IMR-90 (cell line): ENCODE results near the gene CDC5L. TPM values are rescaled to one million over a fixed set of nuclear protein-coding genes. Genes with fewer than 3 reads are reported as not detected.

ENCODE experiments used
- ATAC-seq: fragments of 200-7000 bp; cut with Tn5 transposase; 2 replicates; pipeline ENCODE4 v1.9.1; 2020; ENCODE audit warnings: low read depth, mild to moderate bottlenecking, moderate library complexity
- BruUV-seq: library from RNA; stranded (reverse); fragments of 400-500 nt; replicated peaks from 2 replicates; lab custom pipeline; 2021; lab: Mats Ljungman, UMichigan
- CTCF ChIA-PET: fragments of 300-600 bp; formaldehyde crosslinking; extraction: SDS; loops from one replicate; lab custom pipeline; 2021; ENCODE audit warnings: antibody characterized with exemption; lab: Yijun Ruan, JAX
- POLR2A ChIA-PET: fragments of 300-600 bp; sonication (Branson Sonifier 250); formaldehyde crosslinking; loops from one replicate; lab custom pipeline; 2022; ENCODE audit warnings: antibody characterized with exemption; ENCODE audit not compliant: unreplicated experiment; lab: Charles Lee
- DNase-seq: peaks from one replicate; pipeline ENCODE4 v3.0.0; 2013
- H2AFZ ChIP-seq: replicated peaks from 2 replicates; pipeline ENCODE3; 2013; ENCODE audit warnings: low read length, mild to moderate bottlenecking; ENCODE audit not compliant: poor library complexity
- H2AK5ac ChIP-seq: 2 replicates; pipeline ENCODE4 v1.6.1; 2013; ENCODE audit warnings: low read depth, low read length, inconsistent platforms
- H2AK9ac ChIP-seq: replicated peaks from 2 replicates; pipeline ENCODE3; 2013; ENCODE audit warnings: mild to moderate bottlenecking, low read depth, low read length, moderate library complexity; ENCODE audit not compliant: poor library complexity
- H2BK120ac ChIP-seq: 2 replicates; pipeline ENCODE4 v1.6.1; 2013; ENCODE audit warnings: low read depth, low read length, inconsistent platforms
- H2BK15ac ChIP-seq: 3 replicates; pipeline ENCODE4 v1.6.1; 2013; ENCODE audit warnings: low read depth, low read length, inconsistent platforms
- H2BK20ac ChIP-seq: 2 replicates; pipeline ENCODE4 v1.6.1; 2013; ENCODE audit warnings: low read depth, mild to moderate bottlenecking, inconsistent platforms, low read length, moderate library complexity
- H2BK5ac ChIP-seq: 2 replicates; pipeline ENCODE4 v1.6.1; 2013; ENCODE audit warnings: mild to moderate bottlenecking, low read depth, low read length, inconsistent platforms; ENCODE audit not compliant: poor library complexity, severe bottlenecking
- H3K14ac ChIP-seq: replicated peaks from 2 replicates; pipeline ENCODE4 v1.6.1; 2013; ENCODE audit warnings: low read depth, low read length, inconsistent platforms
- H3K18ac ChIP-seq: 2 replicates; pipeline ENCODE4 v1.6.1; 2013; ENCODE audit warnings: low read depth, low read length, control low read depth
- H3K23ac ChIP-seq: 2 replicates; pipeline ENCODE4 v1.6.1; 2013; ENCODE audit warnings: low read depth, low read length, inconsistent platforms
- H3K27ac ChIP-seq: 2 replicates; pipeline ENCODE4 v1.5.1; 2013; ENCODE audit warnings: mild to moderate bottlenecking, control low read depth, low read length; ENCODE audit not compliant: insufficient read depth
- H3K27me3 ChIP-seq: 2 replicates; pipeline ENCODE4 v1.6.1; 2013; ENCODE audit warnings: low read length; ENCODE audit not compliant: control insufficient read depth, insufficient read depth
- H3K36me3 ChIP-seq: 2 replicates; pipeline ENCODE4 v1.6.1; 2013; ENCODE audit warnings: low read length, mixed read lengths; ENCODE audit not compliant: control insufficient read depth, insufficient read depth
- H3K4ac ChIP-seq: 2 replicates; pipeline ENCODE4 v1.6.1; 2013; ENCODE audit warnings: low read depth, low read length, inconsistent platforms
- H3K4me1 ChIP-seq: 2 replicates; pipeline ENCODE4 v1.6.1; 2013; ENCODE audit warnings: low read length, mixed read lengths; ENCODE audit not compliant: control insufficient read depth, insufficient read depth
- H3K4me2 ChIP-seq: 2 replicates; pipeline ENCODE4 v1.6.1; 2013; ENCODE audit warnings: low read depth, mild to moderate bottlenecking, control low read depth, low read length, moderate library complexity
- H3K4me3 ChIP-seq: 2 replicates; pipeline ENCODE4 v1.5.1; 2013; ENCODE audit warnings: low read depth, mild to moderate bottlenecking, control low read depth, low read length, moderate library complexity; ENCODE audit not compliant: insufficient read depth
- H3K56ac ChIP-seq: 2 replicates; pipeline ENCODE4 v1.6.1; 2013; ENCODE audit warnings: low read length, inconsistent platforms; ENCODE audit not compliant: insufficient read depth; ENCODE audit errors: extremely low read depth
- H3K79me1 ChIP-seq, 2 experiments: 2 replicates each; pipeline ENCODE4 v1.6.1; 2013; ENCODE audit warnings: low read length in 2 of 2, inconsistent platforms in 1 of 2, low read depth in 1 of 2
- H3K9ac ChIP-seq: 2 replicates; pipeline ENCODE4 v1.6.1; 2013; ENCODE audit warnings: low read depth, low read length, control low read depth
- H3K9me1 ChIP-seq: 2 replicates; pipeline ENCODE4 v1.6.1; 2013; ENCODE audit warnings: low read length, inconsistent platforms; ENCODE audit not compliant: insufficient read depth
- H3K9me3 ChIP-seq: 2 replicates; pipeline ENCODE4 v1.6.1; 2013; ENCODE audit warnings: low read length; ENCODE audit not compliant: control insufficient read depth, insufficient read depth
- H4K20me1 ChIP-seq: 2 replicates; pipeline ENCODE4 v1.6.1; 2013; ENCODE audit warnings: low read length, inconsistent platforms; ENCODE audit not compliant: insufficient read depth
- H4K5ac ChIP-seq: 2 replicates; pipeline ENCODE4 v1.6.1; 2013; ENCODE audit warnings: mild to moderate bottlenecking, low read depth, low read length, control low read depth
- H4K8ac ChIP-seq, 2 experiments: 2 replicates each; pipeline ENCODE4 v1.6.1; 2013; ENCODE audit warnings: low read depth in 2 of 2, low read length in 2 of 2, control low read depth in 1 of 2, inconsistent platforms in 1 of 2
- H4K91ac ChIP-seq: 2 replicates; pipeline ENCODE4 v1.6.1; 2013; ENCODE audit warnings: low read depth, low read length, inconsistent platforms; ENCODE audit not compliant: insufficient read depth
- BHLHE40 ChIP-seq: fragments of 150-350 bp; IDR thresholded peaks from 2 replicates; pipeline ENCODE4 v1.6.1; 2016; ENCODE audit warnings: mild to moderate bottlenecking, low read depth, low read length
- CEBPB ChIP-seq: IDR thresholded peaks from 2 replicates; pipeline ENCODE4 v1.6.1; 2012; ENCODE audit warnings: low read depth, low read length, improper control_type of control experiment
- CHD1 ChIP-seq: IDR thresholded peaks from 2 replicates; pipeline ENCODE4 v1.6.1; 2012; ENCODE audit warnings: low read depth, low read length, improper control_type of control experiment
- FOS ChIP-seq: fragments of 150-350 bp; IDR thresholded peaks from 2 replicates; pipeline ENCODE4 v1.6.1; 2016; ENCODE audit warnings: low read depth, low read length
- MAFK ChIP-seq: IDR thresholded peaks from 2 replicates; pipeline ENCODE4 v1.6.1; 2012; ENCODE audit warnings: low read depth, low read length, improper control_type of control experiment
- MAZ ChIP-seq: IDR thresholded peaks from 2 replicates; pipeline ENCODE4 v1.6.1; 2012; ENCODE audit warnings: low read depth, mild to moderate bottlenecking, low read length, improper control_type of control experiment, moderate library complexity, borderline replicate concordance
- MXI1 ChIP-seq: IDR thresholded peaks from 2 replicates; pipeline ENCODE4 v1.6.1; 2012; ENCODE audit warnings: low read depth, mild to moderate bottlenecking, low read length, moderate library complexity, borderline replicate concordance
- NFE2L2 ChIP-seq: fragments of 150-350 bp; IDR thresholded peaks from 2 replicates; pipeline ENCODE4 v1.6.1; 2016; ENCODE audit warnings: low read depth, mild to moderate bottlenecking, low read length
- POLR2A ChIP-seq: IDR thresholded peaks from 2 replicates; pipeline ENCODE4 v1.6.1; 2012; ENCODE audit warnings: mild to moderate bottlenecking, low read depth, low read length
- RAD21 ChIP-seq: IDR thresholded peaks from 2 replicates; pipeline ENCODE4 v1.6.1; 2012; ENCODE audit warnings: low read length, improper control_type of control experiment
- RCOR1 ChIP-seq: IDR thresholded peaks from 2 replicates; pipeline ENCODE4 v1.6.1; 2012; ENCODE audit warnings: mild to moderate bottlenecking, low read length, improper control_type of control experiment; ENCODE audit not compliant: insufficient replicate concordance
- RFX5 ChIP-seq: IDR thresholded peaks from 2 replicates; pipeline ENCODE4 v1.8.0; 2012; ENCODE audit warnings: low read depth, mild to moderate bottlenecking, low read length, moderate library complexity
- SMC3 ChIP-seq: fragments of 150-350 bp; IDR thresholded peaks from 2 replicates; pipeline ENCODE4 v1.6.1; 2016; ENCODE audit warnings: low read depth, mild to moderate bottlenecking, antibody characterized with exemption, low read length, moderate library complexity
- WGBS, 2 experiments: methylation state at CpG; one replicate each; pipeline versions ENCODE4 v1.1.5 to v1.1.7; 2013; ENCODE audit warnings: missing lambda C conversion rate in 2 of 2; ENCODE audit not compliant: insufficient read length in 1 of 2; ENCODE audit errors: extremely low coverage in 2 of 2; 5-methylcytosine and 5-hydroxymethylcytosine counted together
- dilution Hi-C: fragments of 300-500 bp; cut with HindIII; formaldehyde crosslinking; loops from one replicate; pipeline ENCODE4 v1.14.3; 2018; ENCODE audit warnings: low sequenced_read_pairs; ENCODE audit not compliant: unreplicated experiment
- in situ Hi-C: fragments of 300-500 bp; cut with MboI; formaldehyde crosslinking; loops from 3 replicates; pipeline ENCODE4 v1.14.3; 2019; ENCODE audit warnings: low sequenced_read_pairs, inconsistent platforms, mixed read lengths
- intact Hi-C: fragments of 100-400 bp; cut with micrococcal nuclease; formaldehyde crosslinking; loops from 2 replicates; pipeline ENCODE4 v1.10.0; 2022
- polyA plus RNA-seq, 3 experiments: library from polyadenylated mRNA; depleted of rRNA; stranded (reverse); fragments of >200 nt; gene quantifications; 2 replicates each; pipeline ENCODE4 v1.2.3, GENCODE V29; 2012; ENCODE audit warnings: low replicate concordance in 1 of 3
- total RNA-seq: library from RNA; depleted of rRNA; stranded (reverse); fragments of >200 nt; gene quantifications from 2 replicates; pipeline ENCODE4 v1.2.3, GENCODE V29; 2012
- TF ChIP-seq, protein P1 (sequence below): fragments of 150-350 bp; IDR thresholded peaks from 2 replicates; pipeline ENCODE4 v1.6.1; 2017; ENCODE audit warnings: mild to moderate bottlenecking, antibody characterized with exemption, low read length, low read depth
- TF ChIP-seq, protein P2 (sequence below): fragments of 150-350 bp; IDR thresholded peaks from 2 replicates; pipeline ENCODE4 v1.6.1; 2016; ENCODE audit warnings: low read depth, mild to moderate bottlenecking, low read length, moderate library complexity, borderline replicate concordance
- TF ChIP-seq, protein P3 (sequence below): conservative IDR thresholded peaks from 2 replicates; pipeline ENCODE4 v1.5.1; 2012; ENCODE audit warnings: mild to moderate bottlenecking, low read depth, low read length, improper control_type of control experiment

Gene CDC5L
- total and polyA plus RNA-seq, 2 of the 4 experiments (the other 2 are of a cell fraction) = 9.9 to 17.7 TPM

DNA sequence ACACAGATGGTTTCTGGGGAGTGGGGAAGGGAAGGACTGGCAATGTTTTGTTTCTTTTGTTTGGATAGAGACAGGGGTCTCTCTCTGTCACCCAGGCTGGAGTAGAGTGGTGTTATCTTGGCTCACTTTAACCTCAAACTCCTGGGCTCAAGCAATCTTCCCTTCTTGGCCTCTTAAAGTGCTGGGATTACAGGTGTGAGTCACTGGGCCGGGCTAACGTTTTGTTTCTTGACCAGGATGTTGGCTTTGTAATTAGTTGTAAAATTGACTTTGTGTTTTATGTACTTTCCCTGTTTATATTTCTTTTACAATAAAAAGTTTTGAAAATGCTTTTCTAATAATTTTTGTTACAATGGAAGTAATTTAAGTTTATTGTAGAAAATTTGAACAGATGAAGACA is 34.2 kb upstream of the CDC5L start:
- BruUV-seq = no TSS peak
- no CpG with 5 or more reads among the region's 2 CpGs for WGBS, 2 experiments
- DNase-seq (no peak), ATAC-seq (no peak)
- Histone ChIP-seq H4K91ac (no peak overlapping the region), H3K14ac (no peak overlapping the region), H3K4me3 (no peak overlapping the region), H3K79me1 (no peaks in the 10 kb centered on the region), H3K56ac (no peak overlapping the region), H3K4me1 (no peaks in the 10 kb centered on the region), H3K4me2 (no peak overlapping the region), H4K8ac (no peak overlapping the region), H3K9ac (no peak overlapping the region), H2BK5ac (no peak overlapping the region), H3K9me3 (peaks cover 2% of the 10 kb centered on the region), H3K4ac (no peak overlapping the region), H4K5ac (no peak overlapping the region), H3K18ac (no peak overlapping the region), H4K20me1 (no peaks in the 10 kb centered on the region), H2AK5ac (no peak overlapping the region), H3K36me3 (no peaks in the 10 kb centered on the region), H3K23ac (no peak overlapping the region), H2BK120ac (no peak overlapping the region), H3K9me1 (no peaks in the 10 kb centered on the region), H2BK20ac (no peak overlapping the region), H3K27me3 (peaks cover 23% of the 10 kb centered on the region), H2AK9ac (no peak overlapping the region), H3K27ac (no peak overlapping the region), H2AFZ (no peak overlapping the region), H2BK15ac (no peak overlapping the region)
- intact Hi-C loops (no loop called here), in situ Hi-C loops (no loop called here), dilution Hi-C loops (no loop called here)
- ChIA-PET POLR2A (no interaction called here), CTCF (no interaction called here)
- TF ChIP-seq, protein P1, sequence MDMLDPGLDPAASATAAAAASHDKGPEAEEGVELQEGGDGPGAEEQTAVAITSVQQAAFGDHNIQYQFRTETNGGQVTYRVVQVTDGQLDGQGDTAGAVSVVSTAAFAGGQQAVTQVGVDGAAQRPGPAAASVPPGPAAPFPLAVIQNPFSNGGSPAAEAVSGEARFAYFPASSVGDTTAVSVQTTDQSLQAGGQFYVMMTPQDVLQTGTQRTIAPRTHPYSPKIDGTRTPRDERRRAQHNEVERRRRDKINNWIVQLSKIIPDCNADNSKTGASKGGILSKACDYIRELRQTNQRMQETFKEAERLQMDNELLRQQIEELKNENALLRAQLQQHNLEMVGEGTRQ = no peak
- TF ChIP-seq MXI1 (no peak), MAZ (no peak), RAD21 (no peak), NFE2L2 (no peak), CEBPB (no peak), BHLHE40 (no peak), CHD1 (no peak), POLR2A (no peak), FOS (no peak), RCOR1 (no peak), RFX5 (no peak), MAFK (no peak), SMC3 (no peak)
- TF ChIP-seq, protein P2, sequence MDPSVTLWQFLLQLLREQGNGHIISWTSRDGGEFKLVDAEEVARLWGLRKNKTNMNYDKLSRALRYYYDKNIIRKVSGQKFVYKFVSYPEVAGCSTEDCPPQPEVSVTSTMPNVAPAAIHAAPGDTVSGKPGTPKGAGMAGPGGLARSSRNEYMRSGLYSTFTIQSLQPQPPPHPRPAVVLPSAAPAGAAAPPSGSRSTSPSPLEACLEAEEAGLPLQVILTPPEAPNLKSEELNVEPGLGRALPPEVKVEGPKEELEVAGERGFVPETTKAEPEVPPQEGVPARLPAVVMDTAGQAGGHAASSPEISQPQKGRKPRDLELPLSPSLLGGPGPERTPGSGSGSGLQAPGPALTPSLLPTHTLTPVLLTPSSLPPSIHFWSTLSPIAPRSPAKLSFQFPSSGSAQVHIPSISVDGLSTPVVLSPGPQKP = no peak
- TF ChIP-seq, protein P3, sequence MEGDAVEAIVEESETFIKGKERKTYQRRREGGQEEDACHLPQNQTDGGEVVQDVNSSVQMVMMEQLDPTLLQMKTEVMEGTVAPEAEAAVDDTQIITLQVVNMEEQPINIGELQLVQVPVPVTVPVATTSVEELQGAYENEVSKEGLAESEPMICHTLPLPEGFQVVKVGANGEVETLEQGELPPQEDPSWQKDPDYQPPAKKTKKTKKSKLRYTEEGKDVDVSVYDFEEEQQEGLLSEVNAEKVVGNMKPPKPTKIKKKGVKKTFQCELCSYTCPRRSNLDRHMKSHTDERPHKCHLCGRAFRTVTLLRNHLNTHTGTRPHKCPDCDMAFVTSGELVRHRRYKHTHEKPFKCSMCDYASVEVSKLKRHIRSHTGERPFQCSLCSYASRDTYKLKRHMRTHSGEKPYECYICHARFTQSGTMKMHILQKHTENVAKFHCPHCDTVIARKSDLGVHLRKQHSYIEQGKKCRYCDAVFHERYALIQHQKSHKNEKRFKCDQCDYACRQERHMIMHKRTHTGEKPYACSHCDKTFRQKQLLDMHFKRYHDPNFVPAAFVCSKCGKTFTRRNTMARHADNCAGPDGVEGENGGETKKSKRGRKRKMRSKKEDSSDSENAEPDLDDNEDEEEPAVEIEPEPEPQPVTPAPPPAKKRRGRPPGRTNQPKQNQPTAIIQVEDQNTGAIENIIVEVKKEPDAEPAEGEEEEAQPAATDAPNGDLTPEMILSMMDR = no peak
